IMR-90 (cell line): ENCODE data around the gene DAP3. TPM values are rescaled to one million over a fixed set of nuclear protein-coding genes. Genes with fewer than 3 reads are reported as not detected.

Experiments used
- ATAC-seq: fragments of 200-7000 bp; cut with Tn5 transposase; 2 replicates; pipeline ENCODE4 v1.9.1; 2020; ENCODE audit warnings: low read depth, mild to moderate bottlenecking, moderate library complexity
- BruUV-seq: library from RNA; stranded (reverse); fragments of 400-500 nt; replicated peaks from 2 replicates; lab custom pipeline; 2021; lab: Mats Ljungman, UMichigan
- CTCF ChIA-PET: fragments of 300-600 bp; formaldehyde crosslinking; extraction: SDS; loops from one replicate; lab custom pipeline; 2021; ENCODE audit warnings: antibody characterized with exemption; lab: Yijun Ruan, JAX
- POLR2A ChIA-PET: fragments of 300-600 bp; sonication (Branson Sonifier 250); formaldehyde crosslinking; loops from one replicate; lab custom pipeline; 2022; ENCODE audit warnings: antibody characterized with exemption; ENCODE audit not compliant: unreplicated experiment; lab: Charles Lee
- DNase-seq: peaks from one replicate; pipeline ENCODE4 v3.0.0; 2013
- H2AFZ ChIP-seq: replicated peaks from 2 replicates; pipeline ENCODE3; 2013; ENCODE audit warnings: low read length, mild to moderate bottlenecking; ENCODE audit not compliant: poor library complexity
- H2AK5ac ChIP-seq: 2 replicates; pipeline ENCODE4 v1.6.1; 2013; ENCODE audit warnings: low read depth, low read length, inconsistent platforms
- H2AK9ac ChIP-seq: replicated peaks from 2 replicates; pipeline ENCODE3; 2013; ENCODE audit warnings: mild to moderate bottlenecking, low read depth, low read length, moderate library complexity; ENCODE audit not compliant: poor library complexity
- H2BK120ac ChIP-seq: 2 replicates; pipeline ENCODE4 v1.6.1; 2013; ENCODE audit warnings: low read depth, low read length, inconsistent platforms
- H2BK15ac ChIP-seq: 3 replicates; pipeline ENCODE4 v1.6.1; 2013; ENCODE audit warnings: low read depth, low read length, inconsistent platforms
- H2BK20ac ChIP-seq: 2 replicates; pipeline ENCODE4 v1.6.1; 2013; ENCODE audit warnings: low read depth, mild to moderate bottlenecking, inconsistent platforms, low read length, moderate library complexity
- H2BK5ac ChIP-seq: 2 replicates; pipeline ENCODE4 v1.6.1; 2013; ENCODE audit warnings: mild to moderate bottlenecking, low read depth, low read length, inconsistent platforms; ENCODE audit not compliant: poor library complexity, severe bottlenecking
- H3K14ac ChIP-seq: replicated peaks from 2 replicates; pipeline ENCODE4 v1.6.1; 2013; ENCODE audit warnings: low read depth, low read length, inconsistent platforms
- H3K18ac ChIP-seq: 2 replicates; pipeline ENCODE4 v1.6.1; 2013; ENCODE audit warnings: low read depth, low read length, control low read depth
- H3K23ac ChIP-seq: 2 replicates; pipeline ENCODE4 v1.6.1; 2013; ENCODE audit warnings: low read depth, low read length, inconsistent platforms
- H3K27ac ChIP-seq: 2 replicates; pipeline ENCODE4 v1.5.1; 2013; ENCODE audit warnings: mild to moderate bottlenecking, control low read depth, low read length; ENCODE audit not compliant: insufficient read depth
- H3K27me3 ChIP-seq: 2 replicates; pipeline ENCODE4 v1.6.1; 2013; ENCODE audit warnings: low read length; ENCODE audit not compliant: control insufficient read depth, insufficient read depth
- H3K36me3 ChIP-seq: 2 replicates; pipeline ENCODE4 v1.6.1; 2013; ENCODE audit warnings: low read length, mixed read lengths; ENCODE audit not compliant: control insufficient read depth, insufficient read depth
- H3K4ac ChIP-seq: 2 replicates; pipeline ENCODE4 v1.6.1; 2013; ENCODE audit warnings: low read depth, low read length, inconsistent platforms
- H3K4me1 ChIP-seq: 2 replicates; pipeline ENCODE4 v1.6.1; 2013; ENCODE audit warnings: low read length, mixed read lengths; ENCODE audit not compliant: control insufficient read depth, insufficient read depth
- H3K4me2 ChIP-seq: 2 replicates; pipeline ENCODE4 v1.6.1; 2013; ENCODE audit warnings: low read depth, mild to moderate bottlenecking, control low read depth, low read length, moderate library complexity
- H3K4me3 ChIP-seq: 2 replicates; pipeline ENCODE4 v1.5.1; 2013; ENCODE audit warnings: low read depth, mild to moderate bottlenecking, control low read depth, low read length, moderate library complexity; ENCODE audit not compliant: insufficient read depth
- H3K56ac ChIP-seq: 2 replicates; pipeline ENCODE4 v1.6.1; 2013; ENCODE audit warnings: low read length, inconsistent platforms; ENCODE audit not compliant: insufficient read depth; ENCODE audit errors: extremely low read depth
- H3K79me1 ChIP-seq, 2 experiments: 2 replicates each; pipeline ENCODE4 v1.6.1; 2013; ENCODE audit warnings: low read length in 2 of 2, inconsistent platforms in 1 of 2, low read depth in 1 of 2
- H3K9ac ChIP-seq: 2 replicates; pipeline ENCODE4 v1.6.1; 2013; ENCODE audit warnings: low read depth, low read length, control low read depth
- H3K9me1 ChIP-seq: 2 replicates; pipeline ENCODE4 v1.6.1; 2013; ENCODE audit warnings: low read length, inconsistent platforms; ENCODE audit not compliant: insufficient read depth
- H3K9me3 ChIP-seq: 2 replicates; pipeline ENCODE4 v1.6.1; 2013; ENCODE audit warnings: low read length; ENCODE audit not compliant: control insufficient read depth, insufficient read depth
- H4K20me1 ChIP-seq: 2 replicates; pipeline ENCODE4 v1.6.1; 2013; ENCODE audit warnings: low read length, inconsistent platforms; ENCODE audit not compliant: insufficient read depth
- H4K5ac ChIP-seq: 2 replicates; pipeline ENCODE4 v1.6.1; 2013; ENCODE audit warnings: mild to moderate bottlenecking, low read depth, low read length, control low read depth
- H4K8ac ChIP-seq, 2 experiments: 2 replicates each; pipeline ENCODE4 v1.6.1; 2013; ENCODE audit warnings: low read depth in 2 of 2, low read length in 2 of 2, control low read depth in 1 of 2, inconsistent platforms in 1 of 2
- H4K91ac ChIP-seq: 2 replicates; pipeline ENCODE4 v1.6.1; 2013; ENCODE audit warnings: low read depth, low read length, inconsistent platforms; ENCODE audit not compliant: insufficient read depth
- CEBPB ChIP-seq: IDR thresholded peaks from 2 replicates; pipeline ENCODE4 v1.6.1; 2012; ENCODE audit warnings: low read depth, low read length, improper control_type of control experiment
- CTCF ChIP-seq: conservative IDR thresholded peaks from 2 replicates; pipeline ENCODE4 v1.5.1; 2012; ENCODE audit warnings: mild to moderate bottlenecking, low read depth, low read length, improper control_type of control experiment
- FOS ChIP-seq: fragments of 150-350 bp; IDR thresholded peaks from 2 replicates; pipeline ENCODE4 v1.6.1; 2016; ENCODE audit warnings: low read depth, low read length
- WGBS, 2 experiments: methylation state at CpG; one replicate each; pipeline versions ENCODE4 v1.1.5 to v1.1.7; 2013; ENCODE audit warnings: missing lambda C conversion rate in 2 of 2; ENCODE audit not compliant: insufficient read length in 1 of 2; ENCODE audit errors: extremely low coverage in 2 of 2; 5-methylcytosine and 5-hydroxymethylcytosine counted together
- dilution Hi-C: fragments of 300-500 bp; cut with HindIII; formaldehyde crosslinking; loops from one replicate; pipeline ENCODE4 v1.14.3; 2018; ENCODE audit warnings: low sequenced_read_pairs; ENCODE audit not compliant: unreplicated experiment
- in situ Hi-C: fragments of 300-500 bp; cut with MboI; formaldehyde crosslinking; loops from 3 replicates; pipeline ENCODE4 v1.14.3; 2019; ENCODE audit warnings: low sequenced_read_pairs, inconsistent platforms, mixed read lengths
- intact Hi-C: fragments of 100-400 bp; cut with micrococcal nuclease; formaldehyde crosslinking; loops from 2 replicates; pipeline ENCODE4 v1.10.0; 2022
- polyA plus RNA-seq, 3 experiments: library from polyadenylated mRNA; depleted of rRNA; stranded (reverse); fragments of >200 nt; gene quantifications; 2 replicates each; pipeline ENCODE4 v1.2.3, GENCODE V29; 2012; ENCODE audit warnings: low replicate concordance in 1 of 3
- total RNA-seq: library from RNA; depleted of rRNA; stranded (reverse); fragments of >200 nt; gene quantifications from 2 replicates; pipeline ENCODE4 v1.2.3, GENCODE V29; 2012

DAP3 gene
- total and polyA plus RNA-seq, 2 of the 4 experiments (the other 2 are of a cell fraction): 48.6 to 126 TPM

DNA sequence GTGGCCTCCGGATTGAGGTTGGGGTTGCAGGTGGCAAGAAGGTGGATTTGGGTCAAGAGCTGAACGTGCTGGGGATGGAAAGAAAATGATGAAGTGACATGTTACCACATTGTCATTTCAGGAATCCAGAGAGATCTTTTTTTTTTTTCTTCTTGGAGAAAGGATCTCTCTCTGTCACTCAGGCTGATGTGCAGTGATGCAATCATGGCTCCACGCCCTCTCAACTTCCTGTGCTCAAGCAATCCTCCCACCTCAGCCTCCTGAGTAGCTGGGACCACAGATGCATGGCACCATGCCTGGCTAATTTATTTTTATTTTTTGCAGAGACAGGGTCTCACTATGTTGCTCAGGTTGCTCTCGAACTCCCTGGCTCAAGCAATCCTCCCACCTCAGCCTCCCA lies 87.5 kb downstream of the DAP3 start:
- H3K56ac ChIP-seq: no peak overlapping the region
- H3K23ac ChIP-seq: no peak overlapping the region
- peaks cover 0 to 2% of the 10 kb centered on the region in 2 experiments; a peak in 1 of 4 replicates for H3K79me1 ChIP-seq
- H3K9me1 ChIP-seq: no peaks in the 10 kb centered on the region; the same call in 1 of the 2 replicates
- no peak overlapping the region for H2BK5ac ChIP-seq
- H2AK9ac ChIP-seq: no peak overlapping the region
- dilution Hi-C loops: no loop called here
- H3K4me2 ChIP-seq: no peak overlapping the region
- no peak overlapping the region for H3K27ac ChIP-seq
- no peak overlapping the region for H2AK5ac ChIP-seq
- H2BK120ac ChIP-seq: no peak overlapping the region
- H4K91ac ChIP-seq: no peak overlapping the region
- no peak overlapping the region for H3K9ac ChIP-seq
- ATAC-seq: no peak
- no peak overlapping the region for H3K18ac ChIP-seq
- no peak overlapping the region for H3K14ac ChIP-seq
- no peak overlapping the region for H4K5ac ChIP-seq
- CTCF ChIA-PET: interaction anchor here (1.1 kb wide), 1 partner anchor 13 kb away, joined by 3 read pairs; no protein-coding TSS in a partner anchor
- H2AFZ ChIP-seq: no peak overlapping the region
- H3K27me3 ChIP-seq: no peaks in the 10 kb centered on the region
- no peaks in the 10 kb centered on the region for H3K9me3 ChIP-seq
- peaks cover 36% of the 10 kb centered on the region for H3K36me3 ChIP-seq
- no peak overlapping the region for H2BK20ac ChIP-seq
- no peak overlapping the region for H3K4me3 ChIP-seq
- H3K4me1 ChIP-seq: no peaks in the 10 kb centered on the region
- POLR2A ChIA-PET: no interaction called here
- in situ Hi-C loops: no loop called here
- H2BK15ac ChIP-seq: no peak overlapping the region
- no peak overlapping the region for H4K8ac ChIP-seq
- H4K20me1 ChIP-seq: no peaks in the 10 kb centered on the region
- DNase-seq: no peak
- H3K4ac ChIP-seq: no peak overlapping the region
- TF ChIP-seq CEBPB (peak; percentile 43; the same call in 1 of the 2 replicates), CTCF (no peak), FOS (no peak)
- no TSS peak for BruUV-seq
- intact Hi-C loops: no loop called here
- WGBS, 2 experiments: no CpG with 5 or more reads among the region's 4 CpGs
